H9 (cell line): ENCODE measurements around the gene PHLPP2. TPM values are rescaled to one million over a fixed set of nuclear protein-coding genes. Genes with fewer than 3 reads are reported as not detected.

Source experiments
- DNase-seq: peaks from one replicate; pipeline ENCODE4 v3.0.0-alpha.2; 2017
- H2AFZ ChIP-seq: one replicate; pipeline ENCODE4 v1.6.1; 2013; ENCODE audit warnings: mild to moderate bottlenecking, low read length, control low read depth, moderate library complexity
- H2AK5ac ChIP-seq: 2 replicates; pipeline ENCODE4 v1.6.1; 2013; ENCODE audit warnings: low read length, control low read depth, mixed read lengths; ENCODE audit not compliant: insufficient read length
- H2BK120ac ChIP-seq: one replicate; pipeline ENCODE4 v1.6.1; 2013; ENCODE audit warnings: low read depth, mild to moderate bottlenecking, low read length, control low read depth, inconsistent platforms; ENCODE audit not compliant: poor library complexity, severe bottlenecking
- H2BK12ac ChIP-seq: 2 replicates; pipeline ENCODE4 v1.6.1; 2013; ENCODE audit warnings: low read length, control low read depth, mixed read lengths, low read depth; ENCODE audit not compliant: insufficient read length
- H2BK15ac ChIP-seq: 2 replicates; pipeline ENCODE4 v1.6.1; 2013; ENCODE audit warnings: low read depth, low read length, control low read depth
- H2BK20ac ChIP-seq: one replicate; pipeline ENCODE4 v1.6.1; 2013; ENCODE audit warnings: low read depth, mild to moderate bottlenecking, low read length, control low read depth, inconsistent platforms; ENCODE audit not compliant: poor library complexity, severe bottlenecking
- H2BK5ac ChIP-seq: 2 replicates; pipeline ENCODE4 v1.6.1; 2013; ENCODE audit warnings: low read length, control low read depth, mixed read lengths; ENCODE audit not compliant: insufficient read length
- H3K14ac ChIP-seq: 2 replicates; pipeline ENCODE4 v1.6.1; 2013; ENCODE audit warnings: low read length, control low read depth; ENCODE audit not compliant: insufficient read depth
- H3K18ac ChIP-seq: 2 replicates; pipeline ENCODE4 v1.6.1; 2013; ENCODE audit warnings: low read depth, mild to moderate bottlenecking, mixed read lengths, low read length, control low read depth; ENCODE audit not compliant: insufficient read length
- H3K23ac ChIP-seq: 2 replicates; pipeline ENCODE4 v1.6.1; 2013; ENCODE audit warnings: low read length, control low read depth, mixed read lengths, low read depth; ENCODE audit not compliant: insufficient read length
- H3K23me2 ChIP-seq: 2 replicates; pipeline ENCODE4 v1.6.1; 2013; ENCODE audit warnings: low read depth, mild to moderate bottlenecking, mixed read lengths, low read length, control low read depth; ENCODE audit not compliant: insufficient read length, poor library complexity, severe bottlenecking
- H3K27ac ChIP-seq: 2 replicates; pipeline ENCODE4 v1.5.1; 2013; ENCODE audit warnings: low read length, control low read depth, mixed read lengths, low read depth; ENCODE audit not compliant: insufficient read length
- H3K27me3 ChIP-seq: 2 replicates; pipeline ENCODE4 v1.6.1; 2013; ENCODE audit warnings: low read length, control low read depth, inconsistent platforms; ENCODE audit not compliant: insufficient read depth
- H3K4ac ChIP-seq: 2 replicates; pipeline ENCODE4 v1.6.1; 2013; ENCODE audit warnings: low read depth, mild to moderate bottlenecking, control low read depth, inconsistent platforms, low read length, moderate library complexity
- H3K4me1 ChIP-seq: 2 replicates; pipeline ENCODE4 v1.6.1; 2013; ENCODE audit warnings: low read length, control low read depth, inconsistent platforms; ENCODE audit not compliant: insufficient read depth
- H3K4me2 ChIP-seq: 2 replicates; pipeline ENCODE4 v1.6.1; 2013; ENCODE audit warnings: low read length, control low read depth, mixed read lengths; ENCODE audit not compliant: insufficient read length, insufficient read depth
- H3K56ac ChIP-seq: 2 replicates; pipeline ENCODE4 v1.6.1; 2013; ENCODE audit warnings: low read depth, mild to moderate bottlenecking, mixed read lengths, low read length, control low read depth; ENCODE audit not compliant: insufficient read length
- H3K79me1 ChIP-seq: 2 replicates; pipeline ENCODE4 v1.6.1; 2013; ENCODE audit warnings: low read depth, mild to moderate bottlenecking, moderate library complexity, low read length, control low read depth, inconsistent platforms; ENCODE audit not compliant: insufficient read depth, poor library complexity, severe bottlenecking
- H3K79me2 ChIP-seq: 2 replicates; pipeline ENCODE4 v1.6.1; 2013; ENCODE audit warnings: low read length, control low read depth, inconsistent platforms; ENCODE audit not compliant: insufficient read depth
- H3K9ac ChIP-seq: 2 replicates; pipeline ENCODE4 v1.6.1; 2013; ENCODE audit warnings: low read length, control low read depth, mixed read lengths; ENCODE audit not compliant: insufficient read length; ENCODE audit errors: extremely low read depth
- H3K9me3 ChIP-seq: one replicate; pipeline ENCODE4 v1.6.1; 2013; ENCODE audit warnings: low read depth, low read length, inconsistent platforms; ENCODE audit not compliant: control insufficient read depth
- H3T11ph ChIP-seq: one replicate; pipeline ENCODE4 v1.6.1; 2013; ENCODE audit warnings: mild to moderate bottlenecking, low read length, control low read depth, inconsistent platforms
- H4K20me1 ChIP-seq: one replicate; pipeline ENCODE4 v1.6.1; 2013; ENCODE audit not compliant: control insufficient read depth, insufficient read length, insufficient read depth
- H4K5ac ChIP-seq: 2 replicates; pipeline ENCODE4 v1.6.1; 2013; ENCODE audit warnings: low read depth, mild to moderate bottlenecking, mixed read lengths, low read length, control low read depth; ENCODE audit not compliant: insufficient read length
- H4K8ac ChIP-seq: replicated peaks from 2 replicates; pipeline ENCODE4 v1.6.1; 2013; ENCODE audit warnings: low read length, control low read depth, mixed read lengths, low read depth; ENCODE audit not compliant: insufficient read length
- H4K91ac ChIP-seq: 2 replicates; pipeline ENCODE4 v1.6.1; 2013; ENCODE audit warnings: low read depth, mild to moderate bottlenecking, moderate library complexity, mixed read lengths, low read length, control low read depth; ENCODE audit not compliant: insufficient read length
- H3K27ac Mint-ChIP-seq, 3 experiments: 2 replicates in 2 of 3; 3 replicates in 1 of 3; pipeline ENCODE4 v1.8.0; 2020 to 2021; ENCODE audit warnings: mixed read lengths in 3 of 3, mild to moderate bottlenecking in 1 of 3, moderate library complexity in 1 of 3
- H3K27me3 Mint-ChIP-seq: 2 replicates; pipeline ENCODE4 v1.8.0; 2021; ENCODE audit warnings: low read depth, mild to moderate bottlenecking, moderate library complexity, mixed read lengths
- H3K36me3 Mint-ChIP-seq, 3 experiments: 2 replicates in 2 of 3; 3 replicates in 1 of 3; pipeline ENCODE4 v1.8.0; 2020 to 2021; ENCODE audit warnings: low read depth in 3 of 3, mixed read lengths in 3 of 3; ENCODE audit not compliant: insufficient read depth in 1 of 3
- H3K4me1 Mint-ChIP-seq, 2 experiments: 2 replicates each; pipeline ENCODE4 v1.8.0; 2020; ENCODE audit warnings: mixed read lengths in 2 of 2
- H3K4me3 Mint-ChIP-seq, 2 experiments: 2 replicates in 1 of 2; 3 replicates in 1 of 2; pipeline ENCODE4 v1.8.0; 2020 to 2021; ENCODE audit warnings: mild to moderate bottlenecking in 2 of 2, mixed read lengths in 2 of 2, moderate library complexity in 1 of 2
- H3K9me3 Mint-ChIP-seq, 2 experiments: 2 replicates in 1 of 2; 3 replicates in 1 of 2; pipeline ENCODE4 v1.8.0; 2020; ENCODE audit warnings: mild to moderate bottlenecking in 2 of 2, mixed read lengths in 2 of 2, moderate library complexity in 1 of 2
- CTCF ChIP-seq: fragments of 200-600 bp; sonication (generic); conservative IDR thresholded peaks from 3 replicates; pipeline ENCODE4 v1.8.0; 2021; ENCODE audit warnings: antibody characterized with exemption, mild to moderate bottlenecking
- WGBS: extraction: QIAGEN DNeasy Blood & Tissue Kit; methylation state at CpG from one replicate; pipeline ENCODE4 v1.1.7; 2013; ENCODE audit warnings: missing lambda C conversion rate, low lambda C conversion rate, mixed read lengths; ENCODE audit not compliant: insufficient read length; ENCODE audit errors: extremely low coverage; 5-methylcytosine and 5-hydroxymethylcytosine counted together
- total RNA-seq: library from RNA; stranded (reverse); gene quantifications from 2 replicates; pipeline ENCODE4 v1.2.1, GENCODE V29; 2021

Gene PHLPP2
- total RNA-seq, 1 experiment from 2014 or later: 23.2 TPM

GRCh38 chr16:71674229-71674628, 50.3 kb downstream of the PHLPP2 start:
- Histone ChIP-seq H3K18ac (no peak overlapping the region), H3K14ac (no peak overlapping the region), H3K27ac (no peak overlapping the region), H3K23me2 (no peaks in the 10 kb centered on the region), H2AFZ (no peak overlapping the region), H4K8ac (no peak overlapping the region), H2AK5ac (no peak overlapping the region), H2BK15ac (no peak overlapping the region), H3K9ac (no peak overlapping the region), H3K27me3 (no peaks in the 10 kb centered on the region), H2BK120ac (no peak overlapping the region), H3K79me2 (no peaks in the 10 kb centered on the region), H3K23ac (no peak overlapping the region), H3K79me1 (no peaks in the 10 kb centered on the region), H4K20me1 (no peaks in the 10 kb centered on the region), H2BK20ac (no peak overlapping the region), H3K4ac (no peak overlapping the region), H4K91ac (no peak overlapping the region), H3K4me2 (no peak overlapping the region), H3K9me3 (no peaks in the 10 kb centered on the region), H3T11ph (no peak overlapping the region), H3K56ac (no peak overlapping the region), H2BK12ac (no peak overlapping the region), H3K4me1 (no peaks in the 10 kb centered on the region), H2BK5ac (no peak overlapping the region), H4K5ac (no peak overlapping the region)
- no CpG with 5 or more reads among the region's 2 CpGs for WGBS
- TF ChIP-seq CTCF: no peak
- H3K36me3 Mint-ChIP-seq: peaks cover 9 to 79% (median 43%) of the 10 kb centered on the region in 3 experiments; a peak in 6 of 7 replicates
- H3K9me3 Mint-ChIP-seq: no peaks in the 10 kb centered on the region
- H3K4me3 Mint-ChIP-seq: no peak overlapping the region
- H3K27ac Mint-ChIP-seq: no peak overlapping the region
- DNase-seq: no peak
- H3K4me1 Mint-ChIP-seq: no peaks in the 10 kb centered on the region
- H3K27me3 Mint-ChIP-seq: no peaks in the 10 kb centered on the region
